ENCODE results near the gene MATR3. TPM values are rescaled to one million over a fixed set of nuclear protein-coding genes. Genes with fewer than 3 reads are reported as not detected.
"Not testable (repeated sequence)": the region's sequence is repeated elsewhere in the genome, so short reads cannot be mapped to it uniquely, and the experiment has no call there.

MATR3 gene
- total RNA-seq, 1 donor from 2014 or later = 301 TPM

DNA sequence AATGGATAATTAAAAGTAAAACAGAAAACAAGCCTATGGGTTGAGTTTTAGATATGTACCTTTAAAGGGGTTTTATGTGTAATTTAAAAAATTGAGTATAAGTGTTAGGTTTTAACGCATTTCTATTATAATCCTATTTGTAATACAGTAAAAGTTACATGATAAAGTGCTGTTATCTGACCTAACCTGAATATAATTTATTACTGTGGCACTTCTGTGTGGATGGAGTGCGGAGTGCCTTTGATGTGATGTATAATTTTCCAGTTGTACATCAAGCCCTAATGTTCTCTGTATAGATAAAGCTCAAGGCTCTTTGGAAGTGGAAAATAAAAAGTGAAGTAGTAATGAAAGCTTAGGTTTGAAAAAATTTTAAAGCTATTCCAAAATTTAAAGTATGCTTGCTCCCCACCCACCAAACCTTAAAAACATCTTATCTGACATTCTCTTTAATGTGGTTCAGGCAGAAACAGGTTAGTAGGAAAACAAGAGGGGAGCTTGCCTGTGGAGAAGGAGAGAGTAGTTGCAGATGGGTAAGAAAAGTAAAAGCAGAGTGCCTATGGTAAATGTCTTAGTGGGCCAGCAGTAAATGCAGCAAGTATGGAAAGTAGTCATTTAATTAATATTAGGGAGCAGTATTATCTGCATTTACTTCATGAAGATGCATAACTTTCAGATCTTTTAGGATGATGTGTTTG lies 4.0 kb downstream of the MATR3 start:
- DNase-seq = no peak

DNA sequence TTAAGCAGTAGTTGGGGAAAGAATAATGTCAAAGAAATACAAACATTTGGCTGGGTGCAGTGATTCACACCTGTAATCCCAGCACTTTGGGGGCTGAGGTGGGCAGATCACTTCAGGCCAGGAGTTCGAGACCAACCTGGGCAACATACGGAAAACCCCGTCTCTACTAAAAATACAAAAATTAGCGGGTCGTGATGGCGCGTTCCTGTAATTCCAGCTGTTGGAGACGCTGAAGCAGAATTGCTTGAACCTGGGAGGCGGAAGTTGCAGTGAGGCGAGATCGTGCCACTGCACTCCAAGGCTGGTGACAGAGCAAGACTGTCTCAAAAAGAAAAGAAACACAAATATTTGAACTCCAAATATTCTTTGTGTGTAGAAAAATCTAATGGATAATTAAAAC lies 4.7 kb downstream of the MATR3 start:
- DNase-seq = no peak

DNA sequence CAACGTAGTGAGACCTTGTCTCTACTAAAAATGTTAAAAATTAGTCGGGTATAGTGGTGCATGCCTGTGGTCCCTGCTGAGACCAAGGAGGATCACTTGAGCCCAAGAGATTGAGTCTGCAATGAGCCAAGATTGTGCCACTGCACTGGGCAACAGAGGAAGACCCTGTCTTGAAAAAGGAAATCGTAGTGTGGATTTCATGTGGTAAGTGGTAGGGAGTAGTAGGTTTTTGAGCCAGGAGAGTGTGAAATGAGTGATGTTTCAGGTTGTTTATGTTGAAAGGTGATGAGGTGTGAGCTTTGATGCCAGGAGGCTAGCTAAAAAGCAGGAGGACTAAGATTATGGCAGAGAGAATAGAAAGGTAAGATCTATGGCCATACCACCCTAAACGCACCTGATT lies 5.9 kb downstream of the MATR3 start:
- DNase-seq = no peak

DNA sequence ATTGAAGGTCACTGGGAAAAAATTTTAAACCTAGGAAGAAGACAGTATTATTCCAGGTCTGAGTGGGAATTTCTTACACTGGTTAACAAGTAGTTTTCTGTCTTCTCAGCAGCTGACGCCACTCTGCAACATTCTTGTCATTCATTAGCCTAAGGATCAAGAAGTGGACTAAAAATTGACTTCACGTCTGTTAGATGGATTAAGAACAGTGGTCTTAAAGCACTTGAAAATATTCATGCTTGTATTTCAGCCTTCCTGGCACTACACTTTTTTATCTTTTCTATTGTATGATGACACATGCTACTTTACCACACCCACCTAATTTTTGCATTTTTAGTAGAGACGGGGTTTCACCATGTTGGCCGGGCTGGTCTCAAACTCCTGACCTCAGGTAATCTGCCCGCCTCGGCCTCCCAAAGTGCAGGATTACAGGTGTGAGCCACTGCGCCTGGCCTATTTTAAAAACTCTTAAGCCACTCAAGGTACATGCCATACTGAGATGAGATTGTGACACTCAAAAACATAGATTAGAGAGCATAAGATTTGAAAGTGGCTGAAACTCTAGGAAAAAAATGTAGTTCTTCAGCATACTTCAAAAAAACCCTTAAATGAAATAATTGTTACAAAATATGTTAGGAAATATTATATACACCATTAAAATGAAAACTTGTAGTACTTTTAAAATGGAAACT lies 8.4 kb downstream of the MATR3 start:
- no peak for DNase-seq

DNA sequence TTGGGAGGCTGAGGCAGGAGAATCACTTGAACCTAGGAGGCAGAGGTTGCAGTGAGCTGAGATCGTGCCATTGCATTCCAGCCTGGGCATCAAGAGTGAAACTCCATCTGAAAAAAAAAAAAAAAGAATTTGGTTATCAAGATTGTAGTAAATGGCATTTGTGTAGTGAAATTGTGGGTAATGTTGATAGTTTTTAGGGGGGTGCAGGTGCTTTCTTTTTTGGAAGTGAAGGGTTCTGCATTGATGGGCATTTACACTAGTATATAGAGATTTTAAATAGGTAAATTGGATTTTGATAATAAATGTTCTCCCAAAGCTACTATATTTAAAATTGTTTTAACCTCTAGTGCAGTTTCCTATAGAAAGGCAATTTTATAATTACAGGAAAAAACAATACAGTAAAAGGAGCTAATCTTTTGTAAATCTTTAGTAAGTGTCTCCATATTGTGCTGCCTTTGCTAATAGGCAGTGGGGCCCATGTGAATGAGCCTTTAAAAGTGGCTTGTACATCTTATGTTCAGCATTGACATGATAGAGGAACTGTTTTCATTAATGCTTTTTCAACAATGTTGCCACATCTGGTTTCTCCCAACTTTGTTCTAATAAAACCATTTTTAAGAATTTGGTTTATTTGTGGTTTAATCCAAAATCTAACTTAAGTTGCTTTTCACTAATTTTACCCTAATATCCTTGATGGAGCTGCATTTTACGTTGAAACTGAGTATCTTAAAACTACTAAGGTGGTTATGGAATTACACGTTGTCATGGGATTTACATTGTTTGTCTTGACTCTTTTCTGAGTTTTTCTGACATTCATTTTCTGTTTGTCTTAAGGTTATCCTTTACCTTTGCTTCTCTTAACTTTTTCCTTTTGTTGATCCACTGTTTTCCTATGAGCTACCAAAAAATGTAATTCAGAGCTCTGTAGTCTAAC lies 11.1 kb downstream of the MATR3 start:
- DNase-seq = no peak

DNA sequence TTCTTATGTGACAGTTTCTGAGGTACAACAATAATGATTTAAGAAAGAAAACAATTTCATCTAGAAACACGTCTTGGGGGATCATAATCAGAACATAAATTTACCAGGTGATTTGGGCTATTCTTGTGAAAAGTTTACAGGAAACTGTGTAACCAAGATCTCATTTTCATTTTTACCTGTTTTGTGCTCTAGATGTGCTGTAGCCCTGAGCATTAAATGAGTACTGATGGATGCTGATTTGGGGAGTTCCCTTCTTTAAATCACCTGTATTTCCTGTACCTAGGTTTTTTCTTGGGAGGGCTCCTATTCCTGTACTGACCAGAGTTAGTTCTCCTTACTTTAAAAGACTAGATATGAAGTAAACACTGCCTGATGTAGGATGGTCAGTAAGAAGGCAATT lies 12.7 kb downstream of the MATR3 start:
- no peak for DNase-seq

DNA sequence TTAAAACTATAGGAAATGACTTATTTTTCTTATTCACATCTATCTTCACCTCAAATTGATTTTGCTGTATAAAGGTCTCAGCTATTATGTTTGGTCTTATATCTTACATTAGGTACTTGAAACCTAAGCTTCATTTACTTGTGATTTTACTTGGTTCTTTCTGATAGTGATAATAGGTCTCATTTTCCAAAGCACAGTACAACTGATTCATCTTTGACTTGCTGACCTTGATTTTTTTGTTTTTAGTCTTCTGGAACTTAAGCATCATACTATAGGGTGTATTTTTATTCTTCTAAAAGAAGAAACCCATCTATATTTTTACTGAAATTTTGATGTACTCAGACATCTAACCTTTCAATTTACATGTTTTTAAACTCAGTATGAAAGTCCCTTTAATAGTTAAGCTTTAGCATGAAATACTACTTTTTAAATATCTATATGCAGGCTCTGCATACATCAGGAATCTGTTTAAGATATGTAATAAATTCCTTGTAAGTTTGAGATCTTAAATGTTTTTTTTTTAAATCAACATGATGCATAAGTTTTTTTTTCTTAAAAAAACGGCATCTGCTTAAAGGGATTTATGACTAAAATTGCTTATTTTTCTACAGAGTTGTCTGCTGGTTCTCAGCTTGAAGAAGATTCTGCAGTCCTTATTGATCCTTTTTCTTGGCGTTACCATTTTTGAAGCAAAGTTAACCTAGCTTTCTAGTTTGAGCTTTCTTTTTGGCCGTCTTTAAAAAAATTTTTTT lies 13.3 kb downstream of the MATR3 start:
- DNase-seq = no peak

DNA sequence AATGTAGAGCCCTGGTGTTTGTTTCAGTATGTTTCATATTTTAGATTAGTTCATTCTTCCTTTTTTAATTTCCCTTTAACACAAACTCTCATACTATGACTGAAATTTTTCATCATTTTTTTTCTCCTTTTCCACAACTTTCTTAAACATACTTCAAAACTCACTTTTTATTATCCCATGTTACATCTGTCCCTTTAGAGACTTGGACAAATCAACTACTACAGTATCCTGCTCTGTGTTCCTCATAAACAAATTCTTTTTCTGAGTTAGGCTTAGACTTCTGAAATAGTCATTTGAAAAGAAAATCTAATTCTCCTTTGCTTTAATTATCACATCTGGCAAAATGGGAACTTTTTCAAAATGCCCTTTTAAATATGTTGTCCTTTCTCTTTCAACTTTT lies 15.3 kb downstream of the MATR3 start:
- DNase-seq = no peak

DNA sequence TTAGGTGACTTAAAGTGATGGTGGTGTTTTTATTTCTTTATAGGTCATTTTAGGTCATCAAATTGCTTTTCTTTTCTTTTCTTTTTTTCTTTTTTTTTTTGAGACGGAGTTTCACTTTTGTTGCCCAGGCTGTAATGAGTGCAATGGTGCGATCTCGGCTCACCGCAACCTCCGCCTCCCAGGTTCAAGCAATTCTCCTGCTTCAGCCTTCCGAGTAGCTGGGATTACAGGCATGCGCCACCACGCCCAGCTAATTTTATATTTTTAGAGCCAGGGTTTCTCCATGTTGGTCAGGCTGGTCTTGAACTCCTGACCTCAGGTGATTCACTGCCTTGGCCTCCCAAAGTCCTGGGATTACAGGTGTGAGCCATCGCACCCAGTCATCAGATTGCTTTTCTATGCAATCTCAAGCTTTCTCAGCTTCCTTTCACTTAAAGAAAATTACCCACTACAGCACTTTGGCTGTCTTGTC lies 17.2 kb downstream of the MATR3 start:
- DNase-seq = not testable (repeated sequence)

DNA sequence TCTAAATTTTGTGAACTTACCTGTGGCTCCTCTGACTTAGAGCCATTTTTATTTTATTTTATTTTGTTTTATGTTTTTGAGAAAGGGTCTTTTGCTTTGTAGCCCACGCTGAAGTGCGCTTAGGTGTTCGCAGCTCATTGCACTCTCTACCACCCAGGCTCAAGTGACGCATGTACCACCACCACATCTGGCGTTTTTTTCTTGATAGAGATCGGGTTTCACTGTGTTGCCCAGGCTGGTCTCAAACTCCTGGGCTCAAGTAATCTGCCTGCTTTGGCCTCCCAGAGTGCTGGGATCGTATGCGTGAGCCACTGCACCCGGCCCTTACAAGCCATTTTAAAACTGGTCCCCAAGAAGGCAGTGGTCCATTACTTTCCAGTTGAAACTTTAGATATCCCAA lies 18.5 kb downstream of the MATR3 start:
- DNase-seq = no peak

DNA sequence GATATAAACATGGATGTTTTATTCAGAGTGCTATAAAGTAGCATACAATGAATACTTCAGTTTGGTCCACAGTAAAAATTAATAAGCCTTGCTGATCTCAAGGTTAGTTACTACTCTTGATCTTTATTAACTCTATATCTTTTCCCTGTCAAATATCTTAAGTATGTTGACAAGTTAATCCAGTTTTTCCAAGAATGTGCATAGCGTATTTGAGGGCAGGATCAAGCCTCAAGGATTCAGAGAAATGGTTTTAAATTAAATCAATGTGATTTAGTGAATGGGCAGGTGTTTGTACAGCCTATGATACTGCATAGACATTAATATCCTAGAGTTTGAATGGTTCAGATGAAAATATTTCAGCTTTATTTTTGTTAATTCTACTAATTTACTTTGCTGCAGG lies 20.7 kb downstream of the MATR3 start:
- DNase-seq = no peak

DNA sequence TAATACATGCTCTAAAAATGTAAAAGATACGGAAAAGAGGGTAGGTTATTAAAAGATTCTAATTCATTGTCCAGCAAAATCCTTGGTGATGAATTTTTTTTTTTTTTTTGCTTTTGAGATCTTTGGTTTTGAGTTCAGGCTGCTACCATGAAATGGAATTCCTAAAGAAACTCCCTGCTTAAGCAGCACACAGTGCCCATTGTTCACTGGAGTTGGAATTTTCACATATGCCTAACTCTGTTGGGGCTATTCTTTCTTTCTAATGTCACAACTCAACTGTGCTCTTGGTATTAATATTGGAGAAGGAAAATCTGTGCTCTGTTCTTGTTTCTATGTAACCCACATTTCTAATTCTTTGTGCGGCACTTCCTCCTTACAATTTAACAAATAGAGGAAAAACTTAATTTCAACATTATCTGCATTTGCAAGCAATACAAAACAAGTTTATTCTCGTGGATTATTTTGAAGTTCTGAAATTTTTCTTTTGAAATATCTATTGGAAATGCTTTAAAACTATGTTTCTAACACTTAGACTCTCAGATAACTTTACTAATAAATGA lies 21.6 kb downstream of the MATR3 start:
- DNase-seq = no peak

DNA sequence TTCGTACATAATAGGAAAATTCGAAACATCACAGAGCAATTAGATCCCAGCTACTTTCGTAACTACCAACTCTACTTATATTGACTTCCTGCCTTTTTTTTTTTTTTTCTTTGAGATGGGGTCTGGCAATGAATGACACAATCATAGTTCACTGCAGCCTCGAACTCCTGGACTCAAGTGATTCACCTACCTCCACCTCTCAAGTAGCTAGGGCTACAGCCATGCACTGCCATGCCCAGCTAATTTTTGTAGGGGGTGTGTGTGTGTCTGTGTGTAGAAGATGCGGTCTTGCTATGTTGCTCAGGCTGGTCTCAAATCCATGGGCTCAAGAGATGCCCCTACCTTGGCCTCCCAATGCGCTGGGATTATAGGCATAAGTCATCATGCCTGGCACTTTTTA lies 42.3 kb downstream of the MATR3 start:
- DNase-seq = no peak

DNA sequence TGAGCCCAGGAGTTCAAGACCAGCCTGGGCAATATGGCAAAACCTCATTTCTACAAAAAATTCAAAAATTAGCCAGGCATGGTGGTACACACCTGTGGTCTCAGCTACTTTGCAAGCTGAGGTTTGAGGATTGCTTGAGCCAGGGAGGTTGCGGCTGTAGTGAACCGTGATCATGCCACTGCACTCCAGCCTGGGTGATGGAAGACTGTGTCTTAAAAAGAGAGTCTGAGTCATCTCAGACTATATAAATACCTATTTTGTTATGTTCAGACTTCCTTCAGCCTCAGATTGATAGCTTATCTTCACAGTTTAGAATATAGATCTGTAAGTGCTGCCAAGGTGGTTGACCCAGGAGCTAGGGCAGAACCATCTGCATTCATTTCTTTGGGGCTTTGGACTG lies 46.5 kb downstream of the MATR3 start:
- DNase-seq = no peak

DNA sequence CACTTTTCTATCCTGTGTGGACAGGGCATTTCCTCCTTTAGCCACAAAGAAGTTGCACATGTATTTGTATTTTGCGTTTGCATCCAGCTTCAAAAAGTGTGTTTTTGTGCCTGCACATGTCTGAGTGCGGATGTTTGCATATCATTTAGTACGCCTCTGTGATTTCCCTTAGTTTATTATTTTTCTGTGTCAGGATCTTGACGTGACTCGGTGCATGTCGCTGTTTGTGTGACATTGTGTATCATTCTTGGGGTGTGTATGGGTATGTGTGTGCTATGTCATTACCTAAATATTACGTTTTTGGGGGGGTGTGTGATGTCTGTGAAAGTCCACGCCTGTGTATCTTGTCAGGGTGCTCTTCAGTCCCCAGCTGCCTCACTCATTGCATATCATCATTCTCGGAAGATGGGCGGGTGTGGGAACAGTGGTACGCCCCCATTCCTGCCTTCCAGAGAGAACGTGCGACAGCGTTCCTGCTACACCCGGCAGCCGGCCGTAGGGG lies 47.7 kb downstream of the MATR3 start:
- peak; percentile 11 for DNase-seq

DNA sequence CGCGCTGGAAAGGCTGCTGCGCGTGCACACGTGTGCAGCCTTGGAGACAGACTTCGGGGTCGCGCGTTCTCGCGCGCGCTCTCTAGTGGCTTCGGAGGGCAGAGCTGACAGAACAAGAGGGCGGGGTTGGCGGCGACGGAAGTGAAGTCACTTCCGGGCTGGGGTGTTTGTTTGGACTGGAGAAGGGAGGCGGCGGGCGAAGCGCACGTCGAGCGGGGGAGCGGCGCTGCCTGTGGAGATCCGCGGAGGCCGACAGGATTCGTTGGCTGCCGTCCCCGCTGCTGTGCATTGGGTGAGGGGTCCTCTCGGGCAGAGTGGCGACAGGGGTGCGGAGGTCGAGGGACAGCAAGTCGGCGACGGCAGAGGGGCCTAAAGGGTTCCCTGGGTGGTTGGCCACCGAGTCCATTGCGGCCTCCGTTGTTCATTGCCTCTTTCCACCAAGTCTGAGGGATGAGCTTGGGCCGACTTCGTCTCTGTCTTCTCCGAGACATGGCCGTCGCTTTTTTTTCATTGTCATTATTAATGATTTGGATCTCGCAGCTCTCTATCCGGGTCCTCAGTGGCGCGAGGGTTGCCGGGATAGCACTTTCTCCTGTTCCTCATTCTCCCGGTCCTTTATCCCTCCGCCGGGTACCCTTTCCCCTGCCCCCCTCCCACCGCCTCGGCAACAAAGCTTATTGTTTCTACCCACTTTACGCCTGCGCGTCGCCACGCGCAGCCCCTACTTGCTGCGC lies 48.3 kb downstream of the MATR3 start, which contains the start of gene PAIP2:
PAIP2 (plus strand) TSS at position 166 of the 734 bp plus-strand sequence. CDS start 21,931 bp downstream, outside the sequence.
- DNase-seq = peak; percentile 99

DNA sequence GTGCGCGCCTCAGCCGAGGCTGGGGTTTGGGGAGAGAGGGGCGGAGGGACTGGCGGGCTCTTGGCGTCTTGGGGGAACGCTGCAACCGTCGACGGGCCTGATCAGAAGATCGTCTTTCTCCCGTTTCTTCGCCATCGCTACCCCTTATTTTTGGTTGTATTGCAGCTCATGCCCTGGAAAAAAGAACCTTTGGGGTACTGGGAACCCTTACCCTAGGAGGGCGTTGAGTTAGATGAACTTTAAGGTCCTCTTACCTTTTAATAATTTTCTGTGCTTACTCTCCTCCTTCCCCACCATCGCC lies 48.8 kb downstream of the MATR3 start:
- no peak for DNase-seq

DNA sequence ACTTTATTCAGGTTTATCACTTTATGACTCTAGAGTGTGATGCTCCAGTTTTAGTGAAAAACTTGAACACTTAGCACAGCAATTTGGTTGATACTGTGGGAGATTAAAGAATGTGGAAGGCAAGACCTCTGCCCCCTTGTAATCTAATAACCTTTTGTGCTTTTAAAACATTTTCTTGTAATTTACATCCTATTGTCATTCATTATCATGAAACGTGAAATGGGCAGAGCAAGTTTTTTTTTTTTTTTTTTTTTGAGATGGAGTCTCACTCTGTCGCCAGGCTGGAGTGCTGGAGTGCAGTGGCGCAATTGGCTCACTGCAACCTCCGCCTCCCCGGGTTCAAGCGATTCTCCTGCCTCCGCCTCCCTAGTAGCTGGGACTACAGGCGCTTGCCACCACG lies 49.9 kb downstream of the MATR3 start:
- no peak for DNase-seq

DNA sequence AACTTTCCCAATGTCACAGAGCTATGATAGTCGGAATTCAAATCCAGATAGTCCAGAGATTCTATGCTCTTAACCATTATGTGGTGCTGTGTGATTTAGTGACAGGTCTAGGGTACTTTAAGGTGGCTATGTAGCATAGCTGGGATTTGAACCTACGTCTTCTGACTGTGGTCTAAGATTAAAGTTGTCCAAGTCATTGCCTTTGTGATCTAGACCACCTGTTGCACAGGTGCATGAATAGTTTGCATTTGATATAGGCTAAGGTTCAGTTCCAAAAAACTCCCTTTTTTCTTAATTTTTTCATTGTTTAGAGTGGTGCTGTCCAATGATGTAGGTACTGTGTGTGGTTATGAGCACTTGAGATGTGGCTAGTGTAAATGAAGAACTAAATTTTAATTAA lies 50.6 kb downstream of the MATR3 start:
- no peak for DNase-seq

DNA sequence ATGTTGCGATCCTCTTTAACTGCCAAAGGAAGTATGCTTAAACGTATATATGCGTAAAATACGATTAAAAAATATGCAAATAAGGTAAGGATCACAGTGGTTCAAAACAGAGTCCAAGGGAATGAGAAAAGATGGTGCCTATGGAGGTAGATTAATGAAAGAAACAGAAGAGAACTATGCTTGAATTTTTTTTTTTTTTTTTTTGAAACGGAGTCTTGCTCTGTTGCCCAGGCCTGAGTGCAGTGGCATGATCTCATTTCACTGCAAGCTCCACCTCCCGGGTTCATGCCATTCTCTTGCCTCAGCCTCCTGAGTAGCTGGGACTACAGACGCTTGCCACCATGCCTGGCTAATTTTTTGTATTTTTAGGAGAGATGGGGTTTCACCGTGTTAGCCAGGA lies 51.9 kb downstream of the MATR3 start:
- DNase-seq = not testable (repeated sequence)

DNA sequence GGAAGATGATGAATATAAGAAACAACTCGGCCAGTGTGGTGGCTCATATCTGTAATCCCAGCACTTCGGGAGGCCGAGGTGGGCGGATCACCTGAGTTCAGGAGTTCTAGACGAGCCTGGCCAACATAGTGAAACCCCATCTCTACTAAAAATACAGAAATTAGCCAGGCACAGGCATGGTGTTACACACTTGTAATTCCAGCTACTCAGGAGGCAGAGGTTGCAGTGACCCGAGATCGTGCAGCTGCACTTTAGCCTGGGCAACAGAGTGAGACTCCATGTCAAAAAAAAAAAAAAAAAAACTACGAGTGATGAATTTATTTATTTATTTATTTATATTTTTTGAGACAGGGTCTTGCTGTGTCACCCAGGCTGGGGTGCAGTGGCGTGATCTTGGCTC lies 54.3 kb downstream of the MATR3 start:
- DNase-seq = not testable (repeated sequence)
